K562 (cell line): Measurements from ENCODE around the gene KHDRBS2. TPM values are rescaled to one million over a fixed set of nuclear protein-coding genes. Genes with fewer than 3 reads are reported as not detected.

ENCODE experiments used
- ATAC-seq: fragments of 200-7000 bp; cut with Tn5 transposase; 3 replicates; pipeline ENCODE4 v1.9.1; 2020; ENCODE audit warnings: moderate library complexity
- BruUV-seq: library from RNA; stranded (reverse); fragments of 400-500 nt; replicated peaks from 2 replicates; lab custom pipeline; 2021; lab: Mats Ljungman, UMichigan
- CTCF ChIA-PET: fragments of 300-600 bp; formaldehyde crosslinking; extraction: SDS; loops from one replicate; lab custom pipeline; 2021; ENCODE audit warnings: low intra/inter-chr PET ratio; lab: Yijun Ruan, JAX
- POLR2A ChIA-PET: fragments of 300-600, 350-650 bp; sonication (Branson Sonifier 250); formaldehyde crosslinking; extraction: SDS; loops from one replicate; lab custom pipeline; 2021; ENCODE audit warnings: antibody characterized with exemption, inconsistent platforms; lab: Yijun Ruan, JAX
- DNase-seq, 4 experiments: peaks; one replicate each; pipeline versions ENCODE4 v3.0.0 to v3.0.0-alpha.2; 2011 to 2018; ENCODE audit warnings: low spot score in 3 of 4, mixed read lengths in 3 of 4; ENCODE audit errors: extremely low read depth in 1 of 4
- FAIRE-seq: peaks from 2 replicates; lab custom pipeline; 2011; peaks lifted over from hg19 to GRCh38; lab: Jason Lieb, UNC
- H2AFZ ChIP-seq: 2 replicates; pipeline ENCODE4 v1.6.0; 2011; ENCODE audit warnings: low read depth, low read length, control low read depth, inconsistent platforms
- H3K27ac ChIP-seq: fragments of 200-600 bp; 3 replicates; pipeline ENCODE4 v1.8.0; 2011; ENCODE audit warnings: low read depth, mild to moderate bottlenecking, control low read depth, inconsistent platforms, low read length, moderate library complexity, mixed read lengths; ENCODE audit errors: extremely low read depth
- H3K27me3 ChIP-seq, 2 experiments: fragments of 300-600 bp in 1 of 2; 2 replicates in 1 of 2; 3 replicates in 1 of 2; pipeline versions ENCODE4 v1.6.0 to v1.8.0; 2011; ENCODE audit warnings: inconsistent platforms in 2 of 2, low read length in 2 of 2, mild to moderate bottlenecking in 1 of 2, mixed read lengths in 1 of 2, moderate library complexity in 1 of 2; ENCODE audit not compliant: control insufficient read depth in 2 of 2, insufficient read depth in 2 of 2
- H3K36me3 ChIP-seq: fragments of 300-600 bp; 3 replicates; pipeline ENCODE4 v1.8.0; 2011; ENCODE audit warnings: mild to moderate bottlenecking, low read length, inconsistent platforms; ENCODE audit not compliant: control insufficient read depth, insufficient read depth
- H3K4me1 ChIP-seq, 2 experiments: fragments of 200-600 bp in 1 of 2; replicated peaks in 1 of 2; 2 replicates in 1 of 2; 3 replicates in 1 of 2; pipeline versions ENCODE4 v1.5.1 to v1.8.0; 2011; ENCODE audit warnings: inconsistent platforms in 2 of 2, low read length in 2 of 2, mild to moderate bottlenecking in 1 of 2, mixed read lengths in 1 of 2, moderate library complexity in 1 of 2; ENCODE audit not compliant: control insufficient read depth in 2 of 2, insufficient read depth in 2 of 2
- H3K4me2 ChIP-seq: 2 replicates; pipeline ENCODE4 v1.6.1; 2011; ENCODE audit warnings: low read length, control low read depth, inconsistent platforms, mixed read lengths; ENCODE audit not compliant: insufficient read depth
- H3K4me3 ChIP-seq: fragments of 200-600 bp; sonication (generic), shearing (Covaris generic); 2 replicates; pipeline ENCODE4 v1.5.1; 2016; ENCODE audit warnings: control low read depth, inconsistent platforms
- H3K79me2 ChIP-seq: fragments of 200-600 bp; 3 replicates; pipeline ENCODE4 v1.8.0; 2011; ENCODE audit warnings: low read length, inconsistent platforms; ENCODE audit not compliant: control insufficient read depth, insufficient read depth
- H3K9ac ChIP-seq, 2 experiments: 2 replicates each; pipeline versions ENCODE4 v1.6.0 to v1.6.1; 2011; ENCODE audit warnings: low read depth in 2 of 2, low read length in 2 of 2, control low read depth in 1 of 2, inconsistent platforms in 1 of 2, mild to moderate bottlenecking in 1 of 2, mixed read lengths in 1 of 2; ENCODE audit not compliant: insufficient read depth in 1 of 2
- H3K9me1 ChIP-seq: one replicate; pipeline ENCODE4 v1.6.0; 2011; ENCODE audit warnings: inconsistent platforms, mild to moderate bottlenecking, low read length, moderate library complexity; ENCODE audit not compliant: control insufficient read depth, insufficient read depth
- H3K9me3 ChIP-seq: replicated peaks from 2 replicates; pipeline ENCODE4 v1.5.1; 2011; ENCODE audit warnings: low read depth, low read length, inconsistent platforms; ENCODE audit not compliant: control insufficient read depth, insufficient read depth
- H4K20me1 ChIP-seq: replicated peaks from 2 replicates; pipeline ENCODE4 v1.6.1; 2011; ENCODE audit warnings: low read length, inconsistent platforms, mixed read lengths; ENCODE audit not compliant: control insufficient read depth, insufficient read depth
- CXXC5 ChIP-seq: fragments of 250-450 bp; sonication (Bioruptor Pico); IDR thresholded peaks from 2 replicates; pipeline ENCODE4 v1.8.0; 2022; ENCODE audit warnings: inconsistent platforms, mild to moderate bottlenecking, moderate library complexity
- DIDO1 ChIP-seq: fragments of 450-650 bp; IDR thresholded peaks from 2 replicates; pipeline ENCODE4 v1.6.1; 2016; ENCODE audit warnings: low read depth, missing biosample characterization, missing genetic modification characterization
- HOXB6 ChIP-seq: fragments of 250-450 bp; sonication (Bioruptor Pico); IDR thresholded peaks from 2 replicates; pipeline ENCODE4 v1.5.1; 2022; ENCODE audit warnings: mild to moderate bottlenecking, borderline replicate concordance
- MCM5 ChIP-seq: fragments of 450-650 bp; IDR thresholded peaks from 2 replicates; pipeline ENCODE4 v1.6.1; 2016; ENCODE audit warnings: low read depth
- MECOM ChIP-seq: fragments of 250-450 bp; sonication (Bioruptor Pico); IDR thresholded peaks from 2 replicates; pipeline ENCODE4 v1.8.0; 2022; ENCODE audit warnings: inconsistent platforms
- NR2C1 ChIP-seq, 2 experiments: fragments of 450-650 bp; IDR thresholded peaks; 2 replicates each; pipeline ENCODE4 v1.6.1; 2017; ENCODE audit warnings: mild to moderate bottlenecking in 2 of 2, antibody characterized with exemption in 1 of 2, inconsistent platforms in 1 of 2, missing compliant biosample characterization in 1 of 2, missing genetic modification characterization in 1 of 2
- NRF1 ChIP-seq, 2 experiments: fragments of 450-650 bp; IDR thresholded peaks in 1 of 2; conservative IDR thresholded peaks in 1 of 2; 2 replicates each; pipeline ENCODE4 v1.6.1; 2014; ENCODE audit warnings: mild to moderate bottlenecking in 2 of 2
- ZNF232 ChIP-seq: sonication (generic); formaldehyde crosslinking; IDR thresholded peaks from 2 replicates; pipeline ENCODE4 v1.8.0; 2022; ENCODE audit warnings: mild to moderate bottlenecking, missing genetic modification reagents
- WGBS: fragments of 100-300 bp; shearing (Covaris generic); methylation state at CpG from one replicate; pipeline ENCODE4 v1.1.6; 2016; ENCODE audit warnings: low coverage, mixed read lengths; ENCODE audit not compliant: insufficient coverage; ENCODE audit errors: missing lambda C conversion rate; 5-methylcytosine and 5-hydroxymethylcytosine counted together
- in situ Hi-C: fragments of 300-500 bp; cut with MboI; formaldehyde crosslinking; loops from 4 replicates; pipeline ENCODE4 v1.15.0; 2018; ENCODE audit warnings: inconsistent platforms, mixed read lengths
- intact Hi-C: fragments of 100-400 bp; cut with micrococcal nuclease; formaldehyde crosslinking; loops from 2 replicates; pipeline ENCODE4 v1.14.2; 2022
- polyA plus RNA-seq, 8 experiments: library from polyadenylated mRNA; depleted of rRNA in 4 of 8; stranded (reverse) in 5 of 8; unstranded in 3 of 8; fragments of >200 nt; fragmentation: Nextera tagmentation in 2 of 8; fragmentation: Illumina TruSeq in 1 of 8; extraction: Ambion mirVana in 2 of 8; extraction: Trizol in 1 of 8; gene quantifications; 2 replicates each; pipeline versions ENCODE4 v1.2.1 to v1.2.3, GENCODE V29; 2011 to 2014; ENCODE audit warnings: inconsistent platforms in 1 of 8, missing spikeins in 1 of 8
- total RNA-seq, 7 experiments: library from RNA; depleted of rRNA in 6 of 7; stranded (reverse); fragments of >200 nt in 6 of 7; fragmentation: Illumina TruSeq in 2 of 7; extraction: Trizol in 2 of 7; gene quantifications; 2 replicates each; pipeline versions ENCODE4 v1.2.1 to v1.2.3, GENCODE V29; 2011 to 2021; ENCODE audit warnings: low replicate concordance in 1 of 7
- TF ChIP-seq, protein P1 (sequence below): fragments of 250-450 bp; sonication (Bioruptor Pico); IDR thresholded peaks from 2 replicates; pipeline ENCODE4 v1.4.0; 2020

Gene KHDRBS2
- total and polyA plus RNA-seq, 9 of the 15 experiments (the other 6 are each of a cell fraction or from before 2014, with no cell fraction given): not detected

DNA sequence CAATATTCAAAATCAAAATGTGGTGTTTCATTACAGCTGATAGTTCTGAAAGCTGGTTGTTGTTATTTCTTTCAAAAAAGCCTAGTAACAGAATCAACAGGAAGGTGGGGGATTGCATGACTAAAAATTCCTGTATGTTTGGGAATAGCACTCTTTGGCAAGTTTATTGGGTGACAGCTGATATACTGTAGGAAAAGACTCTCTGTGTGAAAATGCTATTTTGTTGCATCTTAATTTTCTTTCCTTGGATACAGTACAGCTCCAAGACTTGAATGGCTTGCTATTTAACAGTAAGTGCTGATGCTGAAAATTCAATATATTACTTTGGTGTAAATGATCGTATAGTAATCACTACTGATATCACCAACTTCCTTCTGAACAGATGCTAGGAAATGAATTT, 336.1 kb downstream of the KHDRBS2 start:
- Histone ChIP-seq H3K9ac (no peak overlapping the region), H3K79me2 (no peaks in the 10 kb centered on the region), H3K4me2 (no peak overlapping the region), H4K20me1 (no peaks in the 10 kb centered on the region), H3K9me1 (no peaks in the 10 kb centered on the region), H3K36me3 (no peaks in the 10 kb centered on the region), H3K4me3 (no peak overlapping the region), H3K9me3 (no peaks in the 10 kb centered on the region; the same call in 1 of the 2 replicates), H3K27me3 (no peaks in the 10 kb centered on the region), H2AFZ (no peak overlapping the region), H3K27ac (no peak overlapping the region), H3K4me1 (no peaks in the 10 kb centered on the region)
- TF ChIP-seq MCM5 (no peak), CXXC5 (no peak), NRF1 (conservative IDR thresholded peaks at IDR 0.05 in 1 of 2, IDR thresholded peaks at IDR 0.05 in 1 of 2) (no peak), NR2C1 (IDR thresholded peaks at IDR 0.05) (no peak), NR2C1 (tag; IDR thresholded peaks at IDR 0.05) (no peak)
- TF ChIP-seq, protein P1, sequence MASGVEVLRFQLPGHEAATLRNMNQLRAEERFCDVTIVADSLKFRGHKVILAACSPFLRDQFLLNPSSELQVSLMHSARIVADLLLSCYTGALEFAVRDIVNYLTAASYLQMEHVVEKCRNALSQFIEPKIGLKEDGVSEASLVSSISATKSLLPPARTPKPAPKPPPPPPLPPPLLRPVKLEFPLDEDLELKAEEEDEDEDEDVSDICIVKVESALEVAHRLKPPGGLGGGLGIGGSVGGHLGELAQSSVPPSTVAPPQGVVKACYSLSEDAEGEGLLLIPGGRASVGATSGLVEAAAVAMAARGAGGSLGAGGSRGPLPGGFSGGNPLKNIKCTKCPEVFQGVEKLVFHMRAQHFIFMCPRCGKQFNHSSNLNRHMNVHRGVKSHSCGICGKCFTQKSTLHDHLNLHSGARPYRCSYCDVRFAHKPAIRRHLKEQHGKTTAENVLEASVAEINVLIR (CRISPR knock-in tag): no peak
- DNase-seq (no peak), FAIRE-seq (no peak), ATAC-seq (no peak)
- in situ Hi-C loops: no loop called here
- BruUV-seq: no TSS peak
- 0% methylated on average over 1 of the region's 1 CpG for WGBS
- CTCF ChIA-PET: no interaction called here
- POLR2A ChIA-PET: no interaction called here
- intact Hi-C loops: no loop called here

DNA sequence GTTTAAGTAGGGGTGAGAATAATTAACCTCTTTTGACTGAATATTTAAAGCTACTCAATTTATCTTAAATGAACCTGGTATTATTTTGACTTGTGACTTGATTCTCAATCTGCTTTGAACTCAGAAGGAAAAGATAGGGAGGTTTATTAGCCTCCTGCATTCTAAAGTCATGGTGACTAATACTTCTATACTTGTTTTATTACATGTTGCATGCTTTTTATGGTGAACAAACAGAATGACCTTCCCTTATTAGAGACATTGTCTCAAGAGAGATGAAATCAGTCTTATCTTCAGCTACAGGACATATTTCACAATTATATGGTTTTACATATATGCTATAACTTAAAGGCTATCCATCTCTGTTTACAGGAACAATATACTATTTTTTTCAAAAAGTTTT, 336.9 kb downstream of the KHDRBS2 start:
- Histone ChIP-seq H3K4me1 (no peaks in the 10 kb centered on the region), H3K4me2 (no peak overlapping the region), H3K27ac (no peak overlapping the region), H3K4me3 (no peak overlapping the region), H4K20me1 (no peaks in the 10 kb centered on the region), H3K27me3 (no peaks in the 10 kb centered on the region), H3K79me2 (no peaks in the 10 kb centered on the region), H3K36me3 (no peaks in the 10 kb centered on the region), H3K9me3 (no peaks in the 10 kb centered on the region), H3K9me1 (no peaks in the 10 kb centered on the region), H3K9ac (no peak overlapping the region), H2AFZ (no peak overlapping the region)
- ChIA-PET CTCF (no interaction called here), POLR2A (interaction anchor here (0.6 kb wide), 1 partner anchor 317 kb away, joined by 3 read pairs; no protein-coding TSS in a partner anchor)
- DNase-seq (no peak), ATAC-seq (no peak), FAIRE-seq (no peak)
- TF ChIP-seq MECOM (CRISPR knock-in tag) (no peak), ZNF232 (CRISPR knock-in tag) (no peak), DIDO1 (tag) (no peak), HOXB6 (CRISPR knock-in tag) (no peak)
- intact Hi-C loops: no loop called here
- in situ Hi-C loops: no loop called here
- no TSS peak for BruUV-seq
